CD8-positive, alpha-beta memory T cell (primary cell): ENCODE data around the gene NPAS2. TPM values are rescaled to one million over a fixed set of nuclear protein-coding genes. Genes with fewer than 3 reads are reported as not detected.

Source experiments
- CTCF ChIA-PET: fragments of 350-600 bp; sonication (Branson Sonifier 250); formaldehyde crosslinking; loops from one replicate; lab custom pipeline; 2021; ENCODE audit warnings: antibody characterized with exemption; lab: Charles Lee
- POLR2A ChIA-PET: fragments of 350-600 bp; sonication (Branson Sonifier 250); formaldehyde crosslinking; loops from one replicate; lab custom pipeline; 2021; ENCODE audit warnings: antibody characterized with exemption; lab: Charles Lee
- DNase-seq, 5 donors: peaks; one replicate each; pipeline versions ENCODE4 v3.0.0 to v3.0.0-alpha.2; 2020 to 2022; ENCODE audit warnings: mixed read lengths in 1 of 5
- H3K27ac ChIP-seq: one replicate; pipeline ENCODE4 v1.7.0; 2013; ENCODE audit warnings: low read depth, mild to moderate bottlenecking, low read length, moderate library complexity
- H3K27me3 ChIP-seq: 2 replicates; pipeline ENCODE4 v1.7.0; 2013; ENCODE audit warnings: low read length, mild to moderate bottlenecking; ENCODE audit not compliant: insufficient read depth, poor library complexity, severe bottlenecking
- H3K36me3 ChIP-seq: 2 replicates; pipeline ENCODE4 v1.7.0; 2013; ENCODE audit warnings: mild to moderate bottlenecking, low read length, moderate library complexity; ENCODE audit not compliant: insufficient read depth
- H3K4me1 ChIP-seq: 2 replicates; pipeline ENCODE4 v1.7.0; 2013; ENCODE audit warnings: mild to moderate bottlenecking, low read length, moderate library complexity; ENCODE audit not compliant: insufficient read depth
- H3K4me3 ChIP-seq: 2 replicates; pipeline ENCODE4 v1.7.0; 2013; ENCODE audit warnings: mild to moderate bottlenecking, low read length
- H3K9me3 ChIP-seq: 2 replicates; pipeline ENCODE4 v1.7.0; 2013; ENCODE audit warnings: mild to moderate bottlenecking, low read length
- H3K27ac Mint-ChIP-seq, 8 donors: one replicate each; pipeline ENCODE4 v1.8.0; 2020 to 2021; ENCODE audit warnings: mixed read lengths in 8 of 8, mild to moderate bottlenecking in 6 of 8, inconsistent platforms in 3 of 8, moderate library complexity in 3 of 8
- H3K27me3 Mint-ChIP-seq, 2 donors: one replicate each; pipeline ENCODE4 v1.8.0; 2020 to 2021; ENCODE audit warnings: mixed read lengths in 2 of 2, mild to moderate bottlenecking in 1 of 2, moderate library complexity in 1 of 2
- H3K36me3 Mint-ChIP-seq, 3 donors: one replicate each; pipeline ENCODE4 v1.8.0; 2020 to 2021; ENCODE audit warnings: mixed read lengths in 3 of 3, inconsistent platforms in 1 of 3, mild to moderate bottlenecking in 1 of 3
- H3K4me1 Mint-ChIP-seq, 3 donors: one replicate each; pipeline ENCODE4 v1.8.0; 2020 to 2021; ENCODE audit warnings: mixed read lengths in 3 of 3, inconsistent platforms in 1 of 3, mild to moderate bottlenecking in 1 of 3
- H3K4me3 Mint-ChIP-seq, 7 donors: one replicate each; pipeline ENCODE4 v1.8.0; 2020 to 2021; ENCODE audit warnings: mixed read lengths in 7 of 7, mild to moderate bottlenecking in 6 of 7, moderate library complexity in 4 of 7, inconsistent platforms in 2 of 7
- H3K9me3 Mint-ChIP-seq, 5 donors: one replicate each; pipeline ENCODE4 v1.8.0; 2020 to 2022; ENCODE audit warnings: mixed read lengths in 5 of 5, mild to moderate bottlenecking in 3 of 5, moderate library complexity in 2 of 5, inconsistent platforms in 1 of 5
- polyA plus RNA-seq: library from polyadenylated mRNA; unstranded; fragments of 300-500 nt; fragmentation: Illumina TruSeq; gene quantifications from one replicate; pipeline ENCODE4 v1.2.3, GENCODE V29; 2021
- total RNA-seq, 2 experiments: library from RNA; stranded (reverse); gene quantifications; one replicate each; pipeline ENCODE4 v1.2.3, GENCODE V29; 2021

NPAS2 gene
- total and polyA plus RNA-seq, 3 experiments from 2014 or later: 0.75 to 1.8 (median 1.1) TPM

DNA sequence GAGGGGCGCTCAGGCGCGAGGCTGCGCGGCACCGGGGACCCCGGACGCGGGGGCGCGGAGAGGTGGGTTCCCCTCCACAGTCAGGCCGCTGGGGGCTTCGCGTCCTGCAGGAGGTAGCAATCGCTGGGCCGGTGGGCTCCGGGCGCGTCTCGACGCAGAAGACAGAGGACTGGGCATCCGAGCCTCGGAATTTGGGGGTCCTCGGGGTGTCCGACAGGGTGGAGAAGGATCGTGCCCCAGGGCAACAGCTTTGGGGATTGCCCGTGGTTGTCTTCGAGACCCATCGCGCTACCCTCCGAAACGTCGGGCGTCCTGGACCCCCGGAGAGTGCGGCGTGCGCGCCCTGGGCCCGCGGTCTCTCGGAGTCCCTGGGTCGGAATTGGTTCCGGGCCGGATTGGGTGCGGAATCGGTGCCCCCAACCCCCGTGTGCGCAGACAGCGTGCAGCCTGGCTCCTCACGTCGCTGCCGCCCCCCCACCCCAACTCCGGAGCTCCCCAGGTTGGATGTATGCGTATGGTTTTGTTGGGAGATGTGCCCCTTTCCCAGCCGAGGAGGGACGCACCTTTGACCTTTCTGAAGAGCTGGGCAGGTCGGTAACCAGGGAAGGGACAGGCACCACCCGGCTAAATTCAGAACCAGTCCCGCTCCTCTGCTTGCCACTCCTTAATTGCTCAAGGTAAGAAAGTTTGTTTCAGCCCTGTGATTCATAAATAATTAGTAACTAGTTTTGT is 750 bp downstream of the NPAS2 start:
- POLR2A ChIA-PET: no interaction called here
- H3K27ac ChIP-seq: no peak overlapping the region
- no peaks in the 10 kb centered on the region for H3K9me3 Mint-ChIP-seq
- H3K36me3 ChIP-seq: no peaks in the 10 kb centered on the region
- no peak overlapping the region for H3K27ac Mint-ChIP-seq
- peaks cover 27 to 58% of the 10 kb centered on the region in 2 donors for H3K27me3 Mint-ChIP-seq
- H3K4me3 ChIP-seq: peak overlapping the region; percentile 32
- peaks cover 5 to 13% (median 8%) of the 10 kb centered on the region in 3 donors for H3K4me1 Mint-ChIP-seq
- no peaks in the 10 kb centered on the region for H3K36me3 Mint-ChIP-seq
- H3K9me3 ChIP-seq: no peaks in the 10 kb centered on the region
- H3K4me3 Mint-ChIP-seq: peak overlapping the region in 6 of 7 donors; percentile 29 to 67 (median 50)
- H3K27me3 ChIP-seq: peaks cover 7% of the 10 kb centered on the region
- peak in 1 of 5 donors; percentile 21 for DNase-seq
- peaks cover 5% of the 10 kb centered on the region for H3K4me1 ChIP-seq
- CTCF ChIA-PET: interaction anchor here (1.4 kb wide), 1 partner anchor 27 kb away, joined by 3 read pairs; no protein-coding TSS in a partner anchor

DNA sequence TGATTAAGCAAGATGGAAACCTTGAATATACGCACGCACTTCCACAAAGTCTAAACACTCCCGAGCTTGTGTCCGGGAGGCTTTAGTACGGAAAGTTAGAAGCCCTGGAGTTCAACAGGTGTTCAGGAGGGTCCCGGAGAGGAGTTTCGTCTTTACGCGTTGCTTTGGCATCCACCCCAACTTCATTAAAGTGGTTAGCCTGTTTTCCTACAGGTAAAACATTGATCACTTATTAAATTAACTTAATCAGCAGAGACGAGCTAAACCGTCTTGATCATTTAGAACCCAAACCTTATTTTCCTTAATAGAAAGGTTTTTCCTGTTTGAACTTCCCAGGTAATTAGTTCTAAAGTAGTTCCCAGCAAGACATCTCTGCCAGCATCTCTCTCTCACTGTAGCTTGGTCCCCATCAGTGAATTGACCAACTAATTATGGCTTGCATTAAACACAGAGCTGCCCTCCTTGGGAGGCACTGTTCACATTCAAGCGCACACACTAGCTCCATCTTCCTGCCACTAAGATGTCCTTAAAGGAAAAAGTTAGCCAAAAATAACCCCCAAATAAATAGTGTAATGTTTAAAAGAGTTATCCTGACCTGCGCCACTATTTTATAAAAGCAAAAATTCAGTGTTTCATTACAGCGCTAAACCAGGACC is 1.4 kb downstream of the NPAS2 start:
- ChIA-PET POLR2A (no interaction called here), CTCF (interaction anchor here (1.4 kb wide), 1 partner anchor 27 kb away, joined by 3 read pairs; no protein-coding TSS in a partner anchor)
- H3K9me3 ChIP-seq: no peaks in the 10 kb centered on the region
- Mint-ChIP-seq H3K36me3 (no peaks in the 10 kb centered on the region), H3K9me3 (no peaks in the 10 kb centered on the region), H3K4me1 (peaks cover 5 to 13% (median 8%) of the 10 kb centered on the region in 3 donors), H3K4me3 (peak overlapping the region; percentile 29 to 67 (median 49)), H3K27ac (no peak overlapping the region), H3K27me3 (peaks cover 27 to 58% of the 10 kb centered on the region in 2 donors)
- H3K4me1 ChIP-seq: peaks cover 5% of the 10 kb centered on the region
- DNase-seq: no peak
- H3K4me3 ChIP-seq: peak overlapping the region; percentile 32
- peaks cover 7% of the 10 kb centered on the region for H3K27me3 ChIP-seq
- H3K27ac ChIP-seq: no peak overlapping the region
- H3K36me3 ChIP-seq: no peaks in the 10 kb centered on the region

DNA sequence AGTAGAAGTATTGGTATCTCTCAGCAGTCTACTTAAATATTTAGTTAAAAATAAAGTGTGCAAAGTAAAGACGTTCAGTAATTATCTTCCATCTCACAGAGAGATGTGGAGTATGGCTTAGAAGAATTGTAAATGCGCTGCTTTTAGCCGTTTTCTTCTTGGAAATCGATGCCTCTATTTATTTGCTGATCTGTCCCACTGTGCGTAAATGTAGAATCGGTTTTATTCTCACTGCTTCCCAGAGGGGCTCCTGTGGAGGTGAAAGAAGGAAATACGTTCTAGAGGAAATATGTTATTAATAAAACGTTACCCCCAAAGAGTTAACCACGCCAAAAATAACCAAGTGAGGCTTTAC is 1.9 kb downstream of the NPAS2 start:
- H3K27ac ChIP-seq: no peak overlapping the region
- DNase-seq: no peak
- H3K36me3 ChIP-seq: no peaks in the 10 kb centered on the region
- H3K36me3 Mint-ChIP-seq: no peaks in the 10 kb centered on the region
- no peak overlapping the region for H3K27ac Mint-ChIP-seq
- H3K27me3 ChIP-seq: peaks cover 7% of the 10 kb centered on the region
- peaks cover 5 to 13% (median 8%) of the 10 kb centered on the region in 3 donors for H3K4me1 Mint-ChIP-seq
- H3K4me1 ChIP-seq: peaks cover 5% of the 10 kb centered on the region
- no peaks in the 10 kb centered on the region for H3K9me3 Mint-ChIP-seq
- H3K4me3 ChIP-seq: no peak overlapping the region
- no peaks in the 10 kb centered on the region for H3K9me3 ChIP-seq
- H3K27me3 Mint-ChIP-seq: peaks cover 27 to 53% of the 10 kb centered on the region in 2 donors
- POLR2A ChIA-PET: no interaction called here
- CTCF ChIA-PET: no interaction called here
- H3K4me3 Mint-ChIP-seq: peak overlapping the region in 4 of 7 donors; percentile 36 to 67 (median 48)

DNA sequence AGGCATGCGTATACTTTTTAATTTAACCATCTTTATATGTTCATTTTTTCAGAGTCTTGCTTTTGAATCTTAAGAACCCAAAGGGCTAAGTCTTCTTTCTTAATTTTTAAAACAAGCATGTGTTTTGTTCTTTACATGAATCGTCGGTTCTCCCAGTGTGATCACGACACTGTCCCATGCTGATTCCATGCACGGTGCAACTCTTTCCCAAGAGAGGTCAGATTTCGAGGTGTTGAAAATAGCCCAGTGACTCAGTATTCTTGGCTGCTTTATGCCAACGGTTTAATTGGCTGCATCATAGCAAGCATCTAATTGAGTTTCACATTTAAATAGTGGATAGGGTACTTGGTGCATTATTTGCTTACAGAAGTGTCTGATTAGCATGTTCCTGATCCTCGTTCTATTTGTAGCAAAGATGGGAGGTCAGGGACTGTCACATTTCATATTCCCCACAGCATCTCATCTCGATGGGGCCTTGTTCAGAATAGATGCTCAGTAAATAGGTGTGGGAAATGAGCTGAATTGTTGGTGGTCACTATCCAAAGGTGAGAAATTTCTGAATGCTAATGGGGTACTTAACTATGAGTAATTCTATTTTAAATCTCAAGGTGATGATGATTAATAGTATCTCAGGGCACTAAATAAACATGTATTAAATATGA is 2.8 kb downstream of the NPAS2 start:
- Histone ChIP-seq H3K36me3 (no peaks in the 10 kb centered on the region), H3K27ac (no peak overlapping the region), H3K4me1 (peaks cover 5% of the 10 kb centered on the region), H3K9me3 (no peaks in the 10 kb centered on the region), H3K27me3 (peaks cover 7% of the 10 kb centered on the region), H3K4me3 (no peak overlapping the region)
- H3K27me3 Mint-ChIP-seq: peaks cover 19 to 45% of the 10 kb centered on the region in 2 donors
- CTCF ChIA-PET: no interaction called here
- DNase-seq: no peak
- H3K4me1 Mint-ChIP-seq: peaks cover 5 to 13% (median 8%) of the 10 kb centered on the region in 3 donors
- POLR2A ChIA-PET: no interaction called here
- H3K4me3 Mint-ChIP-seq: no peak overlapping the region
- no peak overlapping the region for H3K27ac Mint-ChIP-seq
- no peaks in the 10 kb centered on the region for H3K36me3 Mint-ChIP-seq
- H3K9me3 Mint-ChIP-seq: peaks cover 0 to under 1% (median under 1%) of the 10 kb centered on the region in 5 donors

DNA sequence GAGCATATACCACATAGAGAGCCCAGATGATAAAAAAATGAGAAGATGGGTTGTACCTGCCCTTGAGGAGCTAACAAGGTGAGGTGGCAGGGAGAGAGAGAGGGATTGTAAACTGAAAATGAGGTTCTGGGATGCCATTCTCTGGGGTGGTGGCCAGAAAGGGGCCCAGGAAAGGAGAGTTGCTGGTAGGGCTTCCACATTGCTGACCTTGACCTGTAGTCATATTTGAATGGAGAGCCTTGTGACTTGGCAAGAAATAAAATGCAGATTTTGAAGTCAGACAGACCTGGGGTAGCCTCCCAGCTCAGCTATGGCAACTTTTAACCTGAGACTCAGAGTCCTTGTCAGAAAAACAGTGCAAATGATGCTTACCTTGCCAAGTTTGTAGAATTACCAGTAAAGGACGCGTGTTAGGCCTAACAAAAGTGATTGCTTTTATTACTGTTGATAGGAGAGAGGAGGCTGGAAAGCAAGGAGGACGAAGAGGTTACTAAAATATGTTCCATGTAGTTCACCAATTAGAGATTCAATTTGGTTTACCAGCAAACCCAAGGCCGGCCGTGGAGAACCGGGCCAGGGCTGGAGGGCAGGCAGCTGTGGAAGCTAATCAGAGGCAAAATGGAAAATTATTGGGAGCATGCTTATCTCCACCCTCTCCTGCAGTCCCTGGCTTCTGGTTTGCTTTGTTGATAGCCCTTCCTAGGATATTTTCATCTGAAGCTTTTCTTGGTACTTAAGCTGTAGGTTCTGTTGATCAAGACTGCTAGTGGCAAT is 3.9 kb downstream of the NPAS2 start:
- peaks cover 18 to 40% of the 10 kb centered on the region in 2 donors for H3K27me3 Mint-ChIP-seq
- no peak for DNase-seq
- no peak overlapping the region for H3K4me3 ChIP-seq
- H3K36me3 ChIP-seq: no peaks in the 10 kb centered on the region
- H3K27ac Mint-ChIP-seq: peak overlapping the region in 1 of 8 donors; percentile 4
- ChIA-PET CTCF (no interaction called here), POLR2A (no interaction called here)
- H3K4me1 ChIP-seq: peaks cover 5% of the 10 kb centered on the region
- peaks cover 2 to 8% (median 4%) of the 10 kb centered on the region in 3 donors for H3K4me1 Mint-ChIP-seq
- H3K36me3 Mint-ChIP-seq: no peaks in the 10 kb centered on the region
- peaks cover 7% of the 10 kb centered on the region for H3K27me3 ChIP-seq
- peaks cover 0 to 8% (median 4%) of the 10 kb centered on the region in 5 donors for H3K9me3 Mint-ChIP-seq
- peak overlapping the region in 1 of 7 donors; percentile 27 for H3K4me3 Mint-ChIP-seq
- no peak overlapping the region for H3K27ac ChIP-seq
- H3K9me3 ChIP-seq: no peaks in the 10 kb centered on the region

DNA sequence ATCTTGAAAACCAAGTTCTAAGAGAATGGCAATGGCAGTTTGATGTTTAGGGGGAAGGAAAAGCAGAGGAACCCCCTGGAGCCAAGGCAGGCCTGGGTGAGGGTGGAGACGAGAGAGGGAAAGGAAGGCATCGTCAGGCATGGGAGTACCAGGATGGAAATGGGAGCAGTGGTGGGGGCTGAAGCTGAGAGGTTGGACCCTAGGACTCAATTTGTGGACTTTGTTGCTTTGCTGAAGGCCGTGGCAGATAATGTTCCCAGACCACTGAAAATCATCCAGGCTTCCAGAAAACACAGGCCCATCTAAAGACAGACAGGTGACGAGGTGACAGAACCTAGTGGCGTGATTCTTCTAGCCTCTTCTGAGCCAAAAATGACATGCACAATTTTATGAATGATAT is 4.9 kb downstream of the NPAS2 start:
- peaks cover 7% of the 10 kb centered on the region for H3K27me3 ChIP-seq
- H3K9me3 ChIP-seq: no peaks in the 10 kb centered on the region
- no peak overlapping the region for H3K4me3 ChIP-seq
- Mint-ChIP-seq H3K27me3 (peaks cover 17 to 47% of the 10 kb centered on the region in 2 donors), H3K4me3 (no peak overlapping the region), H3K9me3 (peaks cover 0 to 9% (median 6%) of the 10 kb centered on the region in 5 donors), H3K4me1 (peaks cover 2 to 5% (median 4%) of the 10 kb centered on the region in 3 donors), H3K27ac (no peak overlapping the region), H3K36me3 (no peaks in the 10 kb centered on the region)
- ChIA-PET POLR2A (no interaction called here), CTCF (interaction anchor here (1.6 kb wide), 1 partner anchor 9 kb away, joined by 3 read pairs; no protein-coding TSS in a partner anchor)
- H3K36me3 ChIP-seq: no peaks in the 10 kb centered on the region
- no peak for DNase-seq
- H3K4me1 ChIP-seq: peaks cover 5% of the 10 kb centered on the region
- H3K27ac ChIP-seq: no peak overlapping the region

DNA sequence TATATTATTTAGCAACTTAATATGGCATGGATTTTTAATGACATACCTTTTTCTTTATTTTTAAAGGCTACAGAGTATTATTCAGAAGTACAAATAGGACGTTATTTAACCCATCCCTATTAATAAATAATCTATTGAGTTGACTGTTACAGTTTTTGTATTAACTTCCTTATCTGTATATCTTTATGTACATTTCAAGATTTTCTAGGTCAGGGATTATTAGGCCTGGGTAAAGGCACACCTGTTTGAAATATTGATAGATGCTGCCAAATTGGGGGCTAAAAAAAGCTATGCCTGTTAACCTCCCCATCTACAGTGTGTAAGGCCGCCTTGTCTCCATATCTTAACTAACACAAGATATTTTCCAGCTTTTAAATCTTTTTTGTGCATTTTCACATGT is 6.6 kb downstream of the NPAS2 start:
- Mint-ChIP-seq H3K9me3 (peaks cover 0 to 9% (median 6%) of the 10 kb centered on the region in 5 donors), H3K27ac (no peak overlapping the region), H3K27me3 (peaks cover 10 to 40% of the 10 kb centered on the region in 2 donors), H3K4me1 (no peaks in the 10 kb centered on the region), H3K36me3 (no peaks in the 10 kb centered on the region), H3K4me3 (no peak overlapping the region)
- no peak overlapping the region for H3K4me3 ChIP-seq
- H3K36me3 ChIP-seq: no peaks in the 10 kb centered on the region
- DNase-seq: no peak
- H3K4me1 ChIP-seq: no peaks in the 10 kb centered on the region
- POLR2A ChIA-PET: no interaction called here
- no peaks in the 10 kb centered on the region for H3K9me3 ChIP-seq
- H3K27me3 ChIP-seq: peaks cover 2% of the 10 kb centered on the region
- CTCF ChIA-PET: interaction anchor here (1.6 kb wide), 1 partner anchor 8 kb away, joined by 3 read pairs; no protein-coding TSS in a partner anchor
- H3K27ac ChIP-seq: no peak overlapping the region
